ENCODE data around the gene RPL32. TPM values are rescaled to one million over a fixed set of nuclear protein-coding genes. Genes with fewer than 3 reads are reported as not detected.

RPL32 gene
- total RNA-seq, 1 experiment from 2014 or later = 2,021 TPM

- Histone ChIP-seq H2BK120ac (ENCODE audit: low read depth, low read length, poor library complexity, severe bottlenecking) (no peak overlapping the region), H4K8ac (replicated peaks; ENCODE audit: insufficient read length, low read depth, low read length) (no peak overlapping the region), H3K56ac (ENCODE audit: insufficient read length, low read depth, low read length) (no peak overlapping the region), H2BK12ac (ENCODE audit: insufficient read length, low read depth, low read length) (no peak overlapping the region), H3K27me3 (ENCODE audit: insufficient read depth, low read length) (no peaks in the 10 kb centered on the region), H4K20me1 (ENCODE audit: control insufficient read depth, insufficient read depth, insufficient read length) (no peaks in the 10 kb centered on the region), H2AFZ (ENCODE audit: low read length) (no peak overlapping the region), H3K18ac (ENCODE audit: insufficient read length, low read depth, low read length) (no peak overlapping the region), H3K23me2 (ENCODE audit: insufficient read length, low read depth, low read length, poor library complexity, severe bottlenecking) (no peaks in the 10 kb centered on the region), H3K4me1 (ENCODE audit: insufficient read depth, low read length) (0 out of 2 replicates have a peak, but pooled peaks cover 2% of the 10 kb centered on the region), H4K91ac (ENCODE audit: insufficient read length, low read depth, low read length) (no peak overlapping the region), H3K4me2 (ENCODE audit: insufficient read depth, insufficient read length, low read length) (no peak overlapping the region), H3K23ac (ENCODE audit: insufficient read length, low read depth, low read length) (no peak overlapping the region), H3K14ac (ENCODE audit: insufficient read depth, low read length) (no peak overlapping the region), H3T11ph (ENCODE audit: low read length) (no peak overlapping the region), H3K4ac (ENCODE audit: low read depth, low read length) (no peak overlapping the region), H2BK15ac (ENCODE audit: low read depth, low read length) (no peak overlapping the region), H3K27ac (ENCODE audit: insufficient read length, low read depth, low read length) (no peak overlapping the region), H3K79me2 (ENCODE audit: insufficient read depth, low read length) (no peaks in the 10 kb centered on the region), H4K5ac (ENCODE audit: insufficient read length, low read depth, low read length) (no peak overlapping the region), H2AK5ac (ENCODE audit: insufficient read length, low read length) (no peak overlapping the region), H3K79me1 (ENCODE audit: insufficient read depth, low read depth, low read length, poor library complexity, severe bottlenecking) (no peaks in the 10 kb centered on the region), H2BK5ac (ENCODE audit: insufficient read length, low read length) (no peak overlapping the region), H3K9ac (ENCODE audit: extremely low read depth, insufficient read length, low read length) (no peak overlapping the region), H3K9me3 (ENCODE audit: control insufficient read depth, low read depth, low read length) (no peaks in the 10 kb centered on the region), H2BK20ac (ENCODE audit: low read depth, low read length, poor library complexity, severe bottlenecking) (no peak overlapping the region)
- no peak for DNase-seq
- Mint-ChIP-seq H3K4me3 (peak overlapping the region; percentile 88 to 93; a peak in 4 of 5 replicates), H3K36me3 (ENCODE audit: insufficient read depth in 1 of 3, low read depth in 3 of 3) (peaks cover 0 to 5% (median 0%) of the 10 kb centered on the region in 3 experiments; a peak in 3 of 7 replicates), H3K27me3 (ENCODE audit: low read depth) (peaks cover 10% of the 10 kb centered on the region), H3K9me3 (peaks cover 0 to 4% of the 10 kb centered on the region in 2 experiments; a peak in 2 of 5 replicates), H3K27ac (no peak overlapping the region), H3K4me1 (peaks cover 7 to 21% of the 10 kb centered on the region in 2 experiments; a peak in 3 of 4 replicates)
- no CpG with 5 or more reads among the region's 8 CpGs for WGBS (ENCODE audit: extremely low coverage, insufficient read length, low lambda C conversion rate)
- no peak for TF ChIP-seq CTCF (conservative IDR thresholded peaks at IDR 0.05)
Measured at GRCh38 chr3:12797892-12798558, 43.3 kb downstream of the RPL32 start.
